ENCODE measurements around the gene PXYLP1.

GRCh38 chr3:141212101-141212500 is 19.5 kb upstream of the PXYLP1 start:
- TF ChIP-seq POLR2A (IDR thresholded peaks at IDR 0.05; ENCODE audit: control extremely low read depth in 1 of 2, low read depth in 2 of 2, low read length in 2 of 2) (no peak), CEBPB (IDR thresholded peaks at IDR 0.05; ENCODE audit: low read depth, low read length) (no peak), EP300 (IDR thresholded peaks at IDR 0.05; ENCODE audit: borderline replicate concordance in 1 of 2, low read depth in 2 of 2, low read length in 2 of 2) (no peak), POLR2AphosphoS5 (IDR thresholded peaks at IDR 0.05; ENCODE audit: low read depth, low read length) (no peak), CTCF (IDR thresholded peaks at IDR 0.05; ENCODE audit: control extremely low read depth in 1 of 3, insufficient read depth in 1 of 3, low read depth in 1 of 3, low read length in 3 of 3) (no peak), MAFK (IDR thresholded peaks at IDR 0.05; ENCODE audit: low read depth, low read length) (no peak), CHD1 (IDR thresholded peaks at IDR 0.05; ENCODE audit: low read depth, low read length) (no peak), NRF1 (IDR thresholded peaks at IDR 0.05; ENCODE audit: low read depth, low read length) (no peak), CREB1 (IDR thresholded peaks at IDR 0.05) (no peak), CBX8 (IDR thresholded peaks at IDR 0.05; ENCODE audit: borderline replicate concordance, low read depth, low read length) (no peak), YY1 (IDR thresholded peaks at IDR 0.05; ENCODE audit: low read depth, low read length) (no peak), USF2 (IDR thresholded peaks at IDR 0.05; ENCODE audit: low read length) (no peak)
- TF ChIP-seq, protein P1, sequence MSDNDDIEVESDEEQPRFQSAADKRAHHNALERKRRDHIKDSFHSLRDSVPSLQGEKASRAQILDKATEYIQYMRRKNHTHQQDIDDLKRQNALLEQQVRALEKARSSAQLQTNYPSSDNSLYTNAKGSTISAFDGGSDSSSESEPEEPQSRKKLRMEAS (IDR thresholded peaks at IDR 0.05) = no peak
